ENCODE data around the gene MYO7B. TPM values are rescaled to one million over a fixed set of nuclear protein-coding genes. Genes with fewer than 3 reads are reported as not detected.
A peak's percentile ranks its signal among the peaks of the same experiment; 100 is the strongest.

The MYO7B gene
- total RNA-seq, 1 donor from 2014 or later = 1.3 TPM

DNA sequence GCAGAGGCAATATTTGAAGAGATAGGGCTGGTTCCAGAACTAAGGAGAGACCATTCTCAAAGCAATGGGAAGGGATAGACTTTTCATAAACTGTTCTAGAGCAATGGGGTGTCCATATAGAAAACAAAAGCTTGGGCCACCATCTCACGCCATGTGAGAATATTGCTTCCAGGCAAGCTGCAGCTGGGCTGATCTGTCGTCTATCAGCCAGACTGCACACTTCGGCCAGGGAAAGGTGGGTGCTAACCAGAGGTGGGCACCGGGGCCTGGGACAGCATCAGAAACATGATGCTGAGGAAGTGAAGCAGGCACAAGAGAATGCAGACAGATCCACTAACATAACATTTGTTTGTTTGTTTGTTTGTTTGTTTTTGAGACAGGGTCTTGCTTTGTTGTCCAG is 43.7 kb downstream of the MYO7B start:
- Histone ChIP-seq H3K9me3 (no peaks in the 10 kb centered on the region), H3K27me3 (no peaks in the 10 kb centered on the region), H3K36me3 (no peaks in the 10 kb centered on the region), H3K4me3 (no peak overlapping the region), H3K27ac (no peak overlapping the region), H3K4me1 (peaks cover 6 to 14% of the 10 kb centered on the region in 2 donors)
- TF ChIP-seq CTCF (IDR thresholded peaks at IDR 0.05) = no peak
- intact Hi-C loops (cut with DNase I) = loop anchor here (5.0 kb wide), 1 partner anchor 58 kb away; no protein-coding TSS in a partner anchor
- no peak for DNase-seq (ENCODE audit: low spot score in 2 of 2)

DNA sequence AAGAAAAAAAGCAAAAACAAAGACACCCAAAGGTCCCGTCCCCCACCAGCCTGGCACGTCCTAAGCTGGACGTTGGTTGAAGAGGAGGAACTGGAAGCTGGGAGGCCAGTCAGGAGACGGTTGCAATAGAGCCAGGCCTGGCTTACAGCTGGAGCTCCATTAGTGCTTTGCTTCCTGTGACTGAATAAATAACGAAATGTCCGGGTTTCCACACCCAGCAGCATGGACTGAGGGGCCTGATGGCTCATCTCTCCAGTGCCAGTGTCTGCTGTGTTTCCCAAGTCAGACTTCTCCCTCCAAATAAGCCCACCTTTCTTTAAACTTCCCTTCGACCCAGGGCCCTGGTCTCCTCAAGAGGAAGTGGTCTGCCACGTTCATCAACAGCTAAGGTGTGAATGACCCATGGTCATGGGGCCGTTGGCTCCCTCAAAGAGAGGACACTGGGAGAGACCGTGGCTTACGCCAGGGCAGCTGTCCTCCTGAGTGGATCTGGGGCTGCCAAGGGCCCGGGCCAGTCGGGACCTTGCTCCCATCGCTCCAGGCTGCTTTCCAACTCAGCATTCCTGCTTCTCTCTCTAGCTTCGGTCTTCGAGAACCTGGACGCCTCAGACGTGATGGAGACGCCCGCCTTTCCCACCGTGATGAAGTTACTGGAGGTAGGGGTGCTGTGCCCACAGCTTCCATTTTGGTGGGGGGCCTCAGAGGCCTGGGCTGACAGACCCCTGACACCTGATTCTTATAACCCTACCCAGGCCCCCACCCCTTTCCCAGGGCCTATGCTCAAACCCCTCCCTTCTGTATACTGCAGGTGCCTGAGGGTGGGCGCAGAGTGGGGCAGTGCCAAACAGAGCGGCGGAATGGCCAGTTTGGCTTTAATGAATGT is 44.9 kb downstream of the MYO7B start:
- peak in 1 of 2 donors; percentile 54 for DNase-seq (ENCODE audit: low spot score in 2 of 2)
- H3K4me1 ChIP-seq = peaks cover 6 to 14% of the 10 kb centered on the region in 2 donors
- TF ChIP-seq CTCF (IDR thresholded peaks at IDR 0.05) = no peak
- H3K4me3 ChIP-seq = no peak overlapping the region
- H3K27me3 ChIP-seq = no peaks in the 10 kb centered on the region
- intact Hi-C loops (cut with DNase I) = no loop called here
- no peak overlapping the region for H3K27ac ChIP-seq
- H3K9me3 ChIP-seq = no peaks in the 10 kb centered on the region
- no peaks in the 10 kb centered on the region for H3K36me3 ChIP-seq

DNA sequence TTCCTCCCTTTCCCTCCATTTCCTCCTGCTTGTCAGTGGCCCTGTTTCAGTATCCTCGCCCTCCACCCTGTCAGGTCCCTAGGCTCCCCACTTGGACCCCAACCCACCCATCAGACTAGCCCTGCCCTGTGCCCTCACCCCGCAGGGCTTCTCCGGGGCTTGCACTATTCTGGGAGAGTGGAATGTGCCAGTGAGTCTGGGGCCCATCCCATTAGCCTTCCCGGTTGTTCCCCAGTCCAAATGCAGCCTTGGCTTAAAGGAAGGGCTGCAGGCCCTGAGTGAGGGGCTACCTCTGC is 45.5 kb downstream of the MYO7B start:
- TF ChIP-seq CTCF (IDR thresholded peaks at IDR 0.05) = no peak
- Histone ChIP-seq H3K4me1 (peaks cover 6 to 11% of the 10 kb centered on the region in 2 donors), H3K9me3 (no peaks in the 10 kb centered on the region), H3K36me3 (no peaks in the 10 kb centered on the region), H3K4me3 (no peak overlapping the region), H3K27ac (no peak overlapping the region), H3K27me3 (no peaks in the 10 kb centered on the region)
- DNase-seq (ENCODE audit: low spot score in 2 of 2) = peak in 1 of 2 donors; percentile 33
- intact Hi-C loops (cut with DNase I) = no loop called here

DNA sequence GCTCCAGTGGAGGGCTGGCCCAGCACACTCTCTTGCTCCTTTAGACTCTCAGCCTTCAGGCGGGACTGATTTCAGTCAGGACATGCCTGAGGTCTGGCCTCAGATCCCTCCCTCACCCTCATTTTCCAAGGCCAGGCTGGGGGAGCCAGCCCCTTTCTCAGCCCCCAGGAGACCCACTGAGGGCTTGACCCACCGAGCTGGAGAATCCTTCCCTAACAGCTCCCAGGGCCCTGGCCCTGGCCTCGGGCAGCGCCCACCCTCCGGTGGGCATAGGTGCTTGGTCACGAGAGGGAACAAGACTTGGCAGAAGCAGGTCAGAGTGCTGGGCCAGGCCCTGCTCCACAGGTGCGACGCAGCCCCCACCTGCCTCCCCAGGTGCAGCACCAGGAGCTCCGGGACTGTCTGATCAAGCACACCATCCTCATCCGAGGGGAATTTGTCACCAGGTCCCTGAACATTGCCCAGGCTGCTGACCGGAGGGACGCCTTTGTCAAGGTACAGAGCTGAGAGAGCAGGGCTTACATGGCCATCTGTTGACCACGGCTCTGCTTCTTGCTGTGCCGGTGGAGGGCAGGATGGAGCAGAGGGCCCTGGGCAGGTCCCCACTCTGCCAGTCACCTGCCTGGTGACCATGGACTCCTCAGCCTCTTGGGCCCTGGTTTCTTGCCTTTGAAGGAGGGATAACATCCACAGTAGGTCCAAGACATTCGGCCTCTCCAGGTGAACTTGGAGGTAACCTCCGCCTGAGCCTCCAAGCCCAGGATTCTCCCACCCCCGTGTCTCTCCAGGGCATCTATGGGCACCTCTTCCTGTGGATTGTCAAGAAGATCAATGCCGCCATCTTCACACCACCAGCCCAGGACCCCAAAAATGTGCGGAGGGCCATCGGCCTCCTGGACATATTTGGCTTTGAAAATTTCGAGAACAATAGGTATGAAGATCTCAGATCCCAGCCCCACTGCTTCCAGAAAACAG is 46.3 kb downstream of the MYO7B start:
- no peaks in the 10 kb centered on the region for H3K9me3 ChIP-seq
- intact Hi-C loops (cut with DNase I) = no loop called here
- H3K4me1 ChIP-seq = peaks cover 3 to 5% of the 10 kb centered on the region in 2 donors
- peak in 1 of 2 donors; percentile 57 for DNase-seq (ENCODE audit: low spot score in 2 of 2)
- no peaks in the 10 kb centered on the region for H3K36me3 ChIP-seq
- no peak overlapping the region for H3K27ac ChIP-seq
- no peaks in the 10 kb centered on the region for H3K27me3 ChIP-seq
- no peak overlapping the region for H3K4me3 ChIP-seq
- no peak for TF ChIP-seq CTCF (IDR thresholded peaks at IDR 0.05)

- intact Hi-C loops (cut with DNase I) = no loop called here
- H3K27ac ChIP-seq = no peak overlapping the region
- H3K9me3 ChIP-seq = no peaks in the 10 kb centered on the region
- peak in 1 of 2 donors; percentile 53 for DNase-seq (ENCODE audit: low spot score in 2 of 2)
- no peaks in the 10 kb centered on the region for H3K27me3 ChIP-seq
- H3K4me1 ChIP-seq = no peaks in the 10 kb centered on the region
- no peak for TF ChIP-seq CTCF (IDR thresholded peaks at IDR 0.05)
- H3K36me3 ChIP-seq = no peaks in the 10 kb centered on the region
- no peak overlapping the region for H3K4me3 ChIP-seq
Measured at GRCh38 chr2:127582863-127583861, 47.7 kb downstream of the MYO7B start.
